ENCODE data around the gene SLC5A5.

SLC5A5 gene

DNA sequence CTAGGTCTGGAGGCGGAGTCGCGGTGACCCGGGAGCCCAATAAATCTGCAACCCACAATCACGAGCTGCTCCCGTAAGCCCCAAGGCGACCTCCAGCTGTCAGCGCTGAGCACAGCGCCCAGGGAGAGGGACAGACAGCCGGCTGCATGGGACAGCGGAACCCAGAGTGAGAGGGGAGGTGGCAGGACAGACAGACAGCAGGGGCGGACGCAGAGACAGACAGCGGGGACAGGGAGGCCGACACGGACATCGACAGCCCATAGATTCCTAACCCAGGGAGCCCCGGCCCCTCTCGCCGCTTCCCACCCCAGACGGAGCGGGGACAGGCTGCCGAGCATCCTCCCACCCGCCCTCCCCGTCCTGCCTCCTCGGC, at the start of gene SLC5A5:
Gene SLC5A5 (plus strand): TSS at position 68 of the 373 bp plus-strand sequence. CDS start 375 bp downstream, outside the sequence.
- FAIRE-seq = no peak
- TF ChIP-seq POLR2A (IDR thresholded peaks at IDR 0.05; ENCODE audit: low read depth, low read length) = no peak
- DNase-seq (ENCODE audit: insufficient read length, low spot score) = no peak

- FAIRE-seq (no peak), DNase-seq (ENCODE audit: insufficient read length, low spot score) (no peak)
- no peak for TF ChIP-seq POLR2A (IDR thresholded peaks at IDR 0.05; ENCODE audit: low read depth, low read length)
These were observed 47.4 kb upstream of the SLC5A5 start for GRCh38 chr19:17824339-17824738.

DNA sequence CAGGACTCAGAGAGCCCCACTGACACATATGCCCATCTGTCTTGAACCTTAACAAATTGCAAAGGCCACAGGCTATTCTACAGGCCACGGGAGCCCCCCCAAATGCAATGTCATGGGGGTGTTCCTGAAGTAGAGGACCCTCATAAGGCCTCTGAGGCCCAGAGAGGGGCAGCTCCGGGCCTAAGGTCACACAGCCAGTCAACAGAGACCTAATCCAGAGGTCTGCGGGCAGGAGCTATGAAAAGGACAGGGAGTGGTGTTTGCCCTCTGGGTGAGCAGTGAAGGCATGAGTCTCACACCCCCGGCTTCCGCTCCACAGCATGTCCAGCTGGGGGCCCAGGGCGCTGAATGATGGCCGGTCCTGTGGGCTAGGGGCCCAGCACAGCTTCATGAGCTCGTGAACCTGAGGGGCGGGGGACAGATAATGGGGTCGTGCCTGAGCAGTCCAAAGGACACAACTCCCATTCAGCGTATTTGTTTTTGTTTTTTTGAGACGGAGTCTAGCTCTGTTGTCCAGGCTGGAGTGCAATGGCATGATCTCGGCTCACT, 45.2 kb upstream of the SLC5A5 start:
- no peak for FAIRE-seq
- DNase-seq (ENCODE audit: insufficient read length, low spot score) = no peak
- TF ChIP-seq POLR2A (IDR thresholded peaks at IDR 0.05; ENCODE audit: low read depth, low read length) = no peak

- FAIRE-seq (no peak), DNase-seq (ENCODE audit: insufficient read length, low spot score) (peak; percentile 92)
- no peak for TF ChIP-seq POLR2A (IDR thresholded peaks at IDR 0.05; ENCODE audit: low read depth, low read length)
These were observed 41.7 kb upstream of the SLC5A5 start for GRCh38 chr19:17829855-17830566.

- TF ChIP-seq POLR2A (IDR thresholded peaks at IDR 0.05; ENCODE audit: low read depth, low read length) = no peak
- no peak for FAIRE-seq
- DNase-seq (ENCODE audit: insufficient read length, low spot score) = peak; percentile 92
These were observed 41.0 kb upstream of the SLC5A5 start for GRCh38 chr19:17830567-17831418.

GRCh38 chr19:17831419-17831888, 40.3 kb upstream of the SLC5A5 start:
- no peak for TF ChIP-seq POLR2A (IDR thresholded peaks at IDR 0.05; ENCODE audit: low read depth, low read length)
- no peak for DNase-seq (ENCODE audit: insufficient read length, low spot score)
- no peak for FAIRE-seq

DNA sequence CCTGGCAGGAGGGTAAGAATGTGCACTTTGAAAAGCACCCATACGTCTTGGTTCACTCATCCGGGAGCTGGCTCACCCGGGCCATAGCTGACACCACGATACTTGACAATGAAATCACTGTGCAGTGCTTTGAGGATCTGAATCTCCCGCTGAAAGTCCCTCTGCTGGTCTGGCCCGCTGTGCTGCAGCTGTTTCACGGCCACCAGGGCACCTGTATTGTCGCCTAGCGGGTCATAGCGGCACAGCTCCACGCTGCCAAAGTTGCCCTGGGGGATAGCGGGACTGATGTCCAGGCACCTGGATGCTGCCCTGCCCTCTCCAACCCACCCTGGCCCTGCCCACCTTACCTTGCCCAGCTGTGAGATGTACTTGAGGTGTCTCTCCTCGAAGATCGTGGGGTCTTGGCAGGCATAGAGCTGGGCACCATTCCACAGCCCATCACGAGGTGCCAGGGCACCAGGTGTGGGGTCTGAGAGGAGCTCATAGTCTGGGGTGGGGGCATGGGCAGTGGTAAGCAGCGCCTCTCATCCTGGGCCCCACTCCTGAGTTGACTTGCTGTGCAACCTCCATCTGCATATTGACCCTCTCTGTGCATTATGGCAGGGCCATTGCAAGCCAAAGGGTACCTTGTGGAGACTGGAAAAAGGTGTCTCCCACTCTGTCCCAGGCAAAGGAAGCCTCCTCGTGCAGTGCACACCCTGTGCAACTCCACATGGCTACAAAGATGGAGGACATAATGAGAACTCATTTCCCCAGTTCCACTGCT, 39.1 kb upstream of the SLC5A5 start:
- no peak for DNase-seq (ENCODE audit: insufficient read length, low spot score)
- no peak for TF ChIP-seq POLR2A (IDR thresholded peaks at IDR 0.05; ENCODE audit: low read depth, low read length)

DNA sequence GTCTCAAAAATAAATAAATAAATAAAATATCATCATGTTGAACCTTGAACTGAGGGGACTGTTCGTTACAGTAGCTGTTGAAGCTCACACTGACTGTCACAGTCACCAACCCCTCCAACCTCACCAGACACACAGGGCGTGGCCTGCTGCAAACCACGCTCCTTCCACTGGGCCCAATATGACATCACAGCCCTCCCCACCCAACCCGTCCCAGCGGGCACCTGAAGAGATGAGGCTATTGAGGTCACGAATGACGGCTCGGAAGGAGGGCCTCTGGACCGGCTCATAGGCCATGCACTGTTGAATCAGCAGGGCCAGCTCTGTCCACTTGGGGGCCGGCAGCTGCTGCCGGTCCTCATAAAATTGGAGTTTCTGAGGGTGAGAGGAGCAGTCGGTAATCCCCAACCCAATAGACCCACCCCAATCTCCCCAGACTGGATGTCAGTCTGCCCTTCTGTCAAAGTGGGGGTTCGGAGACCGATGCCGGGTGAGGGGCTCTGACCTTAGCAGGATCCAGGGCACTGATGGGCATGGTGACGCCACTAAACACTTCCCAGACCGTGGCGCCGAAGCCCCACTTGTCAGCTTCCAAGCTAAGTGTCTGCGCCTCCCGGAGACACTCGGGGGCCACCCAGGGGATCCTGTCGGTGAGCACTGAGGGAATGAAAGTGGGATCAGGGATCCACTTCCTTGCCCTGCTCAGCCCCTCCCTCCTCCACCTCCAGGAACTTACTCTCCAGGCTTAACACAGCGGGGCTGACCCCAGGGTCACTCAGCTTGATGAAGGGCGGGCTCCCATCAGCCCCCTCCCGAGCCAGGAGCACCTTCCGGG, 37.2 kb upstream of the SLC5A5 start:
- no peak for DNase-seq (ENCODE audit: insufficient read length, low spot score)
- no peak for FAIRE-seq
- TF ChIP-seq POLR2A (IDR thresholded peaks at IDR 0.05; ENCODE audit: low read depth, low read length) = no peak

More for the DNA sequence above, 39.1 kb upstream of the SLC5A5 start:
- FAIRE-seq = no peak

DNA sequence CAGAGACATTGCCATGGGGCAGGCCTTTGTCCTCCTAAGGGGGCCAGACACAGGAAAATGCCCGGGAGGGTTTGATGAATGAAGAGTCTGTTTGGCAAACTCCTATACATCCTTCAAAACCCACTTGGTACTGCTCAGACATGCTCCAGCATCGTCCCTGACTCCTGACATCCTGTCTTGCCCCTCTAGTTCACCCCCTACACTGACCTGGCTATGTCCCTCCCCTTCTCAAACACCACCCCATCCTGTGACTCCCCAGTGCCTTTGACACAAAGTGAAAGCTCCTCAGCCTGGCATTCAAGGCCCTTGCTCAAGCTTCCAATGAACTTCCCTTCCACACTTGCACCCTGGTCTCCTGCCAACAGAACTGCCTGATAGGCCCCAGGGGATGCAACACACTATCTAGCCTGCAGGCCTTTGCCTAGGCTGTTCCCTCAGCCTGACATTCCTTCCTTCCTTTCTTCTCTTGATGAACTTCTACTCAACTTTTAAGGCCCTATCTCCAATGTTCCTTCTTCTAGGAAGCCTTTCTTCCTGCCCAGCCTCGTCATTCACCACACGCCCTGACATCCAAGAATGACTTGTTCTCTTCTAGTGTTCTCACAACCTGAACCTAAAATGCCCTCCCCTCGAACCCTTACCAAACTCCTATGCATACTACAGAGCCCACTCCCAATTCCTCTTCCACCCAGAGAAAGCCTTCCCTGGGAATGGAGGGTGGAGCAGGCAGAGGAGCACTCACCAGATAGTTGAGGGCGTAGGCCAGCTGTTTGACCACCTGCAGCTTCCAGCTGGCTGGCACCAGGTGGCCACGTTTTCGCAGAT, 36.4 kb upstream of the SLC5A5 start:
- DNase-seq (ENCODE audit: insufficient read length, low spot score) (no peak), FAIRE-seq (no peak)
- no peak for TF ChIP-seq POLR2A (IDR thresholded peaks at IDR 0.05; ENCODE audit: low read depth, low read length)

GRCh38 chr19:17836530-17836929, 35.2 kb upstream of the SLC5A5 start:
- TF ChIP-seq POLR2A (IDR thresholded peaks at IDR 0.05; ENCODE audit: low read depth, low read length) = no peak
- DNase-seq (ENCODE audit: insufficient read length, low spot score) (no peak), FAIRE-seq (no peak)

DNA sequence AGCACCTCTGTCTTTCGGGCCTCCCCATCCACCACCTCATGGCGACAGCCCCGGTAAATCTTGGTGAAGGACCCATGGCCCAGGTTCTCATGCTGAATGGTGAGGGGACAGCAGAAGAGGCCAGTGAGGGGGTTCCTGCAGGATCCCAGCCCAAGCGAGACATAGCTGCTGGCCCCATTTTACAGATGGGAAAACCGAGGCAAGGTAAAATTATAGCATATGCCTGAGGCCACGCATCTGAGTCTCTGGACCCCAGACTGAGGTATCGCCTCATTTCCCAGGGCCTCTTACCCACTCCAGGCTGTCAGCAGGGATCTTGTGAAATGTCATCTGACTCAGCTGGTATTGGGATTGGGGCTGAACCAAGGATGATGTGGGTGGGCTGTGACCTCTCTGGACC, 33.8 kb upstream of the SLC5A5 start:
- no peak for DNase-seq (ENCODE audit: insufficient read length, low spot score)
- no peak for FAIRE-seq
- no peak for TF ChIP-seq POLR2A (IDR thresholded peaks at IDR 0.05; ENCODE audit: low read depth, low read length)

DNA sequence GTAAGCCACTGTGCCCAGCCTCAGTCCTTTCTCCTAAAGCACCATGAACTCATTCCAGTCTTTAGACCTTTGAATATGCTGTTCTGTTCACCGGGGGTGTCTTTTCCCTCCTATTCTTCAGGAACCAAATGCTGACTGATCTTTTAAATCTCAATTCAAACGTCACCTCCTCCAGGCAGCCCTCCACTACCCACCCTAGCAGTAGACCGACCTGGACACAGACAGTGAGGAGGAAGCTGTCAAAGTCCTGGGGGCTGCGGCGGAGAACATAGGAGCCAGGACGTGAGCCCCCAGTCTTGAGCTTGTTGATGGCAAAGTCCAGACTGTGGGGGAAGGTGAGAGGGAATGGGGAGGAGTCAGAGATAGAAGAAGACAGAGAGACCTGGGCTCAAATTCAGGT, 31.7 kb upstream of the SLC5A5 start:
- FAIRE-seq (no peak), DNase-seq (ENCODE audit: insufficient read length, low spot score) (no peak)
- no peak for TF ChIP-seq POLR2A (IDR thresholded peaks at IDR 0.05; ENCODE audit: low read depth, low read length)

Measured in H54 (cell line).